Lung (tissue), 12 donors: ENCODE measurements around the gene PPP1R9B. TPM values are rescaled to one million over a fixed set of nuclear protein-coding genes. Genes with fewer than 3 reads are reported as not detected.

Experiments
- ATAC-seq: fragments of 200-7000 bp; cut with Tn5 transposase; one replicate; pipeline ENCODE4 v1.9.1; 2020; ENCODE audit warnings: moderate number of reproducible peaks; ENCODE audit not compliant: insufficient read depth, low FRiP score
- DNase-seq, 3 donors: peaks; one replicate each; pipeline ENCODE4 v3.0.0-alpha.2; 2013 to 2017
- H3K27ac ChIP-seq, 2 donors: one replicate each; pipeline ENCODE4 v1.5.1; 2013; ENCODE audit warnings: mild to moderate bottlenecking in 2 of 2, moderate library complexity in 2 of 2, control low read depth in 1 of 2, inconsistent platforms in 1 of 2, low read depth in 1 of 2, low read length in 1 of 2
- H3K27me3 ChIP-seq, 3 donors: one replicate each; pipeline ENCODE4 v1.5.1; 2013; ENCODE audit warnings: low read length in 2 of 3; ENCODE audit not compliant: control insufficient read depth in 3 of 3, insufficient read depth in 3 of 3
- H3K36me3 ChIP-seq, 4 donors: one replicate each; pipeline ENCODE4 v1.5.1; 2013; ENCODE audit warnings: low read length in 4 of 4, mild to moderate bottlenecking in 1 of 4, moderate library complexity in 1 of 4; ENCODE audit not compliant: control insufficient read depth in 4 of 4, insufficient read depth in 4 of 4
- H3K4me1 ChIP-seq, 5 donors: one replicate each; pipeline ENCODE4 v1.5.1; 2013; ENCODE audit warnings: low read length in 5 of 5, mild to moderate bottlenecking in 2 of 5, moderate library complexity in 1 of 5; ENCODE audit not compliant: control insufficient read depth in 5 of 5, insufficient read depth in 5 of 5
- H3K4me3 ChIP-seq: one replicate; pipeline ENCODE4 v1.5.1; 2013; ENCODE audit warnings: mild to moderate bottlenecking, control low read depth, moderate library complexity
- H3K9ac ChIP-seq, 2 donors: one replicate each; pipeline ENCODE4 v1.5.1; 2013; ENCODE audit warnings: low read length in 2 of 2, control low read depth in 1 of 2; ENCODE audit not compliant: insufficient read depth in 1 of 2
- H3K9me3 ChIP-seq, 4 donors: one replicate each; pipeline ENCODE4 v1.5.1; 2013; ENCODE audit warnings: low read length in 3 of 4, mild to moderate bottlenecking in 1 of 4, moderate library complexity in 1 of 4; ENCODE audit not compliant: control insufficient read depth in 4 of 4, insufficient read depth in 3 of 4
- CTCF ChIP-seq: IDR thresholded peaks from 2 replicates; pipeline ENCODE4 v1.5.1; 2012; ENCODE audit warnings: mild to moderate bottlenecking; ENCODE audit errors: control extremely low read depth, extremely low read depth
- WGBS, 2 donors: extraction: QIAGEN DNeasy Blood & Tissue Kit; methylation state at CpG; one replicate each; pipeline ENCODE4 v1.1.7; 2013; 5-methylcytosine and 5-hydroxymethylcytosine counted together
- polyA plus RNA-seq, 2 donors: library from polyadenylated mRNA; stranded (reverse); fragments of 200-250 nt; gene quantifications; one replicate each; pipeline ENCODE4 v1.2.1, GENCODE V29; 2013
- total RNA-seq, 2 donors: library from RNA; depleted of rRNA in 1 of 2; stranded (reverse); fragments of >200 nt in 1 of 2; gene quantifications; one replicate each; pipeline ENCODE4 v1.2.1, GENCODE V29; 2014 to 2021
- donor health status: control.
- donor health status: control.
- donor health status: Bipolar disorder and iron deficiency.
- donor health status: healthy.
- donor health status: DM: yes; HTN: yes; CAD: no.

PPP1R9B gene
- total and polyA plus RNA-seq, 4 donors = 31.7 to 77.4 (median 49.8) TPM

GRCh38 chr17:50194934-50195865 is 44.7 kb upstream of the PPP1R9B start:
- Histone ChIP-seq H3K9me3 (no peaks in the 10 kb centered on the region), H3K36me3 (peaks cover 4 to 77% (median 45%) of the 10 kb centered on the region in 4 donors), H3K27ac (no peak overlapping the region), H3K27me3 (no peaks in the 10 kb centered on the region), H3K4me3 (no peak overlapping the region), H3K4me1 (peaks cover 0 to 31% (median 9%) of the 10 kb centered on the region in 5 donors), H3K9ac (no peak overlapping the region)
- TF ChIP-seq CTCF = no peak
- ATAC-seq (no peak), DNase-seq (no peak)
- 84 to 92% methylated on average over 17 of the region's 17 CpGs for WGBS, 2 donors

DNA sequence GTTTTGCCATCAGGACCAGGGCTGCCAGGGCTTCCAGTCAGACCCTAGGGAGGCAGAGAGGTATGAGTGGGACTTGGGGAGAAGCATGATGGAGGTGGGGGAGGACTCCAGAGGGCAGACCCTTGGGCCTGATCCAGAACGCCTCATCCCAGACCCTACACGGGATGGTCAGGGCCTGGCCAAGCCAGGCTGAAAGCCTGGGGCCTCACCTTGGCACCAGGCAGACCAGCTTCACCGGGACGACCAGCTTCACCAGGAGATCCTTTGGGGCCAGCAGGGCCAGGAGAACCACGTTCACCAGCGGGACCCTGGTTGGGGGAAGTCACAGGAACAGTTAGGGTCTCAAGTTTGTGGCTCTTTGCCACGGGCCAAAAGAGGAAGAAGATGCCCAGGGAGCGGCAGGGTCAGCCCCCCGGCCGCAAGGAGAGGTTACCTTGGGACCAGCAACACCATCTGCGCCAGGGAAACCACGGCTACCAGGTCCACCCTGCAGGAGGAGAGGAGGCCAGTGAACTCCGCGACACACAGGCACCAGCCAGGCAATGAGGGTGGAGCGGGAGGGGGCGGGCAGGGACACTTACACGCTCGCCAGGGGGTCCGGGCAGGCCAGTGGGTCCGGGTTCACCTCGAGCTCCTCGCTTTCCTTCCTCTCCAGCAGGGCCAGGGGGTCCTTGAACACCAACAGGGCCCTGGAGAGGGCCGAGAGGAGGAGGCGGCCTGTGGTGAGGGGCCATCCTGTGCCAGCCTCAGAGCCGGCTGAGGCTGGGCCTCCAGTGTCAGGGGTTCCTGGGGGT is 43.9 kb upstream of the PPP1R9B start:
- Histone ChIP-seq H3K36me3 (peaks cover 4 to 81% (median 48%) of the 10 kb centered on the region in 4 donors), H3K27ac (no peak overlapping the region), H3K4me1 (peaks cover 0 to 30% (median 9%) of the 10 kb centered on the region in 5 donors), H3K27me3 (no peaks in the 10 kb centered on the region), H3K9me3 (no peaks in the 10 kb centered on the region), H3K9ac (no peak overlapping the region), H3K4me3 (no peak overlapping the region)
- no peak for ATAC-seq
- DNase-seq = no peak
- no peak for TF ChIP-seq CTCF
- WGBS, 2 donors = 74 to 82% methylated on average over 22 to 25 of the region's 25 CpGs

DNA sequence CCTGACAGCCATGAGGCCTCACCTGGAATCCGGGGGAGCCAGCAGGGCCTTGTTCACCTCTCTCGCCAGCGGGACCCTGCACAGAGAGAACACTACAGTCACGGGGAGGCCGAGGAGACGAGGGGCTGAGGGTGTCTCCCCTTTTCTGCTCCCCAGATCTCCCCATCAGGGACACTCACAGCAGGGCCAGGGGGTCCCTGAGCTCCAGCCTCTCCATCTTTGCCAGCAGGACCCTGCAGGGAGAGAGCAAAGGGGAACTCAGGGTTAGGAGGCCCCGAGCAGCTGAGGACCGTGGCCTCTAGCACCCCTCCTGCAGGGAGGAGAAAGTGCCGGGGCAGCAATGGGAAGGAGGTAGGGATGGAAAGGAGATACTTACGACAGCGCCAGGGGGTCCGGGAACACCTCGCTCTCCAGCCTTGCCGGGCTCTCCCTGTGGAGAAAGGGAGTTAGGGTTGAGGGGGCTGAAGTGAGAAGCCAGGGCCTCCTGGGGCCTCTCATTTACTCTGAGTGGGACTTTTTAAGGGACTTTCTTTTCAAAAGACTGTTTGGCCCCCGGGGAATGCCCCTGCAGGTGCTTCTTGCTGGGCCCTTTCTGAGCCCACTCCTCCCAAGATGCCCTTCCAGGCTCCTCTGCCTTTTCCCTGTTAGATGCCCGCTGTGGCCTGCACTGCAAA is 42.3 kb upstream of the PPP1R9B start:
- DNase-seq (no peak), ATAC-seq (no peak)
- Histone ChIP-seq H3K9me3 (no peaks in the 10 kb centered on the region), H3K27ac (no peak overlapping the region), H3K27me3 (no peaks in the 10 kb centered on the region), H3K9ac (no peak overlapping the region), H3K36me3 (peaks cover 4 to 87% (median 51%) of the 10 kb centered on the region in 4 donors), H3K4me1 (peaks cover 0 to 24% (median 1%) of the 10 kb centered on the region in 5 donors), H3K4me3 (no peak overlapping the region)
- WGBS, 2 donors = 85 to 91% methylated on average over 16 of the region's 16 CpGs
- TF ChIP-seq CTCF = no peak
